G401.6 (cell line): Measurements from ENCODE around the gene E2F1.
"Not testable (repeated sequence)": the region's sequence is repeated elsewhere in the genome, so short reads cannot be mapped to it uniquely, and the experiment has no call there.

Experiments used
- FAIRE-seq: peaks from 2 replicates; lab custom pipeline; 2012; peaks lifted over from hg19 to GRCh38; lab: Jason Lieb, UNC

Gene E2F1

GRCh38 chr20:33710681-33711445 is 24.7 kb upstream of the E2F1 start:
- FAIRE-seq = no peak

- FAIRE-seq = no peak
Observed at GRCh38 chr20:33709905-33710541, 23.8 kb upstream of the E2F1 start.

GRCh38 chr20:33709398-33709797 is 23.2 kb upstream of the E2F1 start:
- FAIRE-seq = no peak

- no peak for FAIRE-seq
Observed at GRCh38 chr20:33707668-33708067, 21.5 kb upstream of the E2F1 start.

- no peak for FAIRE-seq
Observed at GRCh38 chr20:33704197-33704924, 18.2 kb upstream of the E2F1 start.

GRCh38 chr20:33703498-33704137 is 17.4 kb upstream of the E2F1 start:
- no peak for FAIRE-seq

- no peak for FAIRE-seq
Observed at GRCh38 chr20:33702861-33703260, 16.7 kb upstream of the E2F1 start.

GRCh38 chr20:33701629-33702450 is 15.7 kb upstream of the E2F1 start:
- FAIRE-seq = no peak

GRCh38 chr20:33700696-33701441 is 14.7 kb upstream of the E2F1 start:
- not testable (repeated sequence) for FAIRE-seq

- FAIRE-seq = not testable (repeated sequence)
Observed at GRCh38 chr20:33698966-33699365, 12.8 kb upstream of the E2F1 start.

GRCh38 chr20:33697129-33697528 is 10.9 kb upstream of the E2F1 start:
- FAIRE-seq = no peak

- FAIRE-seq = no peak
Observed at GRCh38 chr20:33696448-33696847, 10.3 kb upstream of the E2F1 start.

- no peak for FAIRE-seq
Observed at GRCh38 chr20:33694639-33695012, 8.4 kb upstream of the E2F1 start.

GRCh38 chr20:33693741-33694638 is 7.8 kb upstream of the E2F1 start:
- FAIRE-seq = no peak

- no peak for FAIRE-seq
Observed at GRCh38 chr20:33693289-33693688, 7.1 kb upstream of the E2F1 start.

- no peak for FAIRE-seq
Observed at GRCh38 chr20:33689973-33690372, 3.8 kb upstream of the E2F1 start.

- no peak for FAIRE-seq
Observed at GRCh38 chr20:33689493-33689892, 3.3 kb upstream of the E2F1 start.

GRCh38 chr20:33688938-33689424 is 2.8 kb upstream of the E2F1 start:
- no peak for FAIRE-seq

GRCh38 chr20:33687993-33688937 is 2.1 kb upstream of the E2F1 start:
- FAIRE-seq = no peak
